ENCODE results near the gene CEP89. TPM values are rescaled to one million over a fixed set of nuclear protein-coding genes. Genes with fewer than 3 reads are reported as not detected.
A peak's percentile ranks its signal among the peaks of the same experiment; 100 is the strongest.
"Not testable (repeated sequence)": the region's sequence is repeated elsewhere in the genome, so short reads cannot be mapped to it uniquely, and the experiment has no call there.

The CEP89 gene
- total and polyA plus RNA-seq, 8 donors = 5.7 to 11.0 (median 6.9) TPM

GRCh38 chr19:32988724-32989123 is 17.0 kb upstream of the CEP89 start:
- no peak overlapping the region for H3K27ac ChIP-seq
- no peaks in the 10 kb centered on the region for H3K9me3 ChIP-seq
- peak; percentile 35 to 68 (median 47) for ATAC-seq
- H3K27me3 ChIP-seq = no peaks in the 10 kb centered on the region
- no peak overlapping the region for H3K4me3 ChIP-seq
- DNase-seq = no peak
- FAIRE-seq = no peak
- WGBS, 2 donors = 18 to 26% methylated on average over 5 of the region's 5 CpGs
- H3K36me3 ChIP-seq = peaks cover 0 to 6% (median 4%) of the 10 kb centered on the region in 3 donors
- intact Hi-C loops (cut with DNase I) = no loop called here
- TF ChIP-seq, protein P1, sequence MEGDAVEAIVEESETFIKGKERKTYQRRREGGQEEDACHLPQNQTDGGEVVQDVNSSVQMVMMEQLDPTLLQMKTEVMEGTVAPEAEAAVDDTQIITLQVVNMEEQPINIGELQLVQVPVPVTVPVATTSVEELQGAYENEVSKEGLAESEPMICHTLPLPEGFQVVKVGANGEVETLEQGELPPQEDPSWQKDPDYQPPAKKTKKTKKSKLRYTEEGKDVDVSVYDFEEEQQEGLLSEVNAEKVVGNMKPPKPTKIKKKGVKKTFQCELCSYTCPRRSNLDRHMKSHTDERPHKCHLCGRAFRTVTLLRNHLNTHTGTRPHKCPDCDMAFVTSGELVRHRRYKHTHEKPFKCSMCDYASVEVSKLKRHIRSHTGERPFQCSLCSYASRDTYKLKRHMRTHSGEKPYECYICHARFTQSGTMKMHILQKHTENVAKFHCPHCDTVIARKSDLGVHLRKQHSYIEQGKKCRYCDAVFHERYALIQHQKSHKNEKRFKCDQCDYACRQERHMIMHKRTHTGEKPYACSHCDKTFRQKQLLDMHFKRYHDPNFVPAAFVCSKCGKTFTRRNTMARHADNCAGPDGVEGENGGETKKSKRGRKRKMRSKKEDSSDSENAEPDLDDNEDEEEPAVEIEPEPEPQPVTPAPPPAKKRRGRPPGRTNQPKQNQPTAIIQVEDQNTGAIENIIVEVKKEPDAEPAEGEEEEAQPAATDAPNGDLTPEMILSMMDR (IDR thresholded peaks at IDR 0.05) = no peak
- H3K4me1 ChIP-seq = peaks cover 0 to 7% (median 0%) of the 10 kb centered on the region in 3 donors

DNA sequence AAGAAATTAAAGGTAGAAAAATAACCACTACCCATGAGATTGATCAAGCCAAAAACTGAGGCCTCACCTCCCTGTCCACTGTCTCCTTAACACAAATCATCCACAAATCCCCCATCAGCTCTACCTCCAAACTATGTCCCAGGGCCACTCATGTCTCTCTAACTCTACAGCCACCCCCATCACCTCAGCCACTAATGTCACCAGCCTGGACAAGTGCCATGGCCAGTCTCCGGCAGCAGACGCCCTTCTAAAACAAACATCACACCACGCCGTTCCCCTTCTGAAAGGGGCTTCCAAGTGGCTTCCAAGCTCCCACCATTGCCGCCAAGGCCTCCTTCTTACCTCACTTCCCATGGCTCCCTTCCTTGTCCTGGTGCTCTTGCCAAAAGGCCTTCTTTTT is 16.5 kb upstream of the CEP89 start:
- FAIRE-seq; H3K9me3 ChIP-seq; H3K27me3 ChIP-seq; H3K4me3 ChIP-seq; H3K27ac ChIP-seq; H3K36me3 ChIP-seq; H3K4me1 ChIP-seq; DNase-seq; intact Hi-C loops (cut with DNase I): not testable (repeated sequence)
- 27 to 28% methylated on average over 5 of the region's 5 CpGs for WGBS, 2 donors
- peak; percentile 12 to 53 (median 29) for ATAC-seq

- FAIRE-seq; H3K4me3 ChIP-seq; intact Hi-C loops (cut with DNase I); H3K4me1 ChIP-seq; H3K9me3 ChIP-seq; DNase-seq; H3K27me3 ChIP-seq; ATAC-seq; H3K27ac ChIP-seq; H3K36me3 ChIP-seq: not testable (repeated sequence)
- 93 to 96% methylated on average over 6 of the region's 6 CpGs for WGBS, 2 donors
Measured at GRCh38 chr19:32982488-32982887, 10.7 kb upstream of the CEP89 start.

DNA sequence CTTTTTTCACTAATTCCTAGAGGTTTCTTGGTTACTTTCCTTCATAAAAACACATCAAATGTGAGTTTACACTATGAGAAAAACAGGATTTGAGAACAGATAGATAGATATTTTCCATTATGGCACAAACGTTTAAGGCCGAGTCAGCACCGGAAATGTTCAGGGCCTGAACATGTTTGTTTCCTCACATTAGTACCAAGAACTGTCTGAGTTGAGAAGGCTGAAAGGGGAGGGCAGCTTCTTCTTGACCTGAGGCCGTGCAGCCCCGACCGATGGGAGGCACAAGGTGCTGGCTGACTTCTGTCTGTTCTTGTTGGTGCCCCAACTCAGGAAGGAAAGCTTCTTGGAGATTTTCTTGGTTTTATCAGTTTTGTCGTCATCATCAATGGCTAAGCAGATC is 8.0 kb upstream of the CEP89 start:
- WGBS, 2 donors = 83 to 85% methylated on average over 4 to 7 of the region's 7 CpGs
- FAIRE-seq, DNase-seq, H3K36me3 ChIP-seq, ATAC-seq, H3K9me3 ChIP-seq, H3K27ac ChIP-seq, H3K27me3 ChIP-seq, H3K4me1 ChIP-seq, H3K4me3 ChIP-seq: not testable (repeated sequence)
- intact Hi-C loops (cut with DNase I) = loop anchor here in 1 of 3 donors (10.0 kb wide), 1 partner anchor 125 kb away; no protein-coding TSS in a partner anchor

DNA sequence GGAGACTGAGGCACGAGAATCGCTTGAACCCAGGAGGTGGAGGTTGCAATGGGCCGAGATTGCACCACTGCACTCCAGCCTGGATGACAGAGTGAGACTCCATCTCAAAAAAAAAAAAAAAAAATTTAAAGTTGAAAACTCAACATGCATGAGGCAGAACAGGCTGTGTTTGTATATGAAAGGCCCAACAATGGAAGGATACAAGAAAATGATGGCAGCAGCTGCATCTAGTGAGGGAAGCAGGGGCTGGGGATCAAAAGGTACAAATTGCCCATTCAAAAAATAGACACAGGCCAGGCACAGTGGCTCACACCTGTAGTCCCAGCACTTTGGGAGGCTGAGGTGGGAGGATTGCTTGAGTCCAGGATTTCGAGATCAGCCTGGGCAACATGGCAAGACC is 6.1 kb upstream of the CEP89 start:
- not testable (repeated sequence) for H3K4me1 ChIP-seq, FAIRE-seq, H3K36me3 ChIP-seq, H3K9me3 ChIP-seq, DNase-seq, ATAC-seq, H3K27ac ChIP-seq, H3K4me3 ChIP-seq, H3K27me3 ChIP-seq
- intact Hi-C loops (cut with DNase I) = loop anchor here in 1 of 3 donors (10.0 kb wide), 1 partner anchor 127 kb away; no protein-coding TSS in a partner anchor
- 93 to 97% methylated on average over 4 of the region's 4 CpGs for WGBS, 2 donors

DNA sequence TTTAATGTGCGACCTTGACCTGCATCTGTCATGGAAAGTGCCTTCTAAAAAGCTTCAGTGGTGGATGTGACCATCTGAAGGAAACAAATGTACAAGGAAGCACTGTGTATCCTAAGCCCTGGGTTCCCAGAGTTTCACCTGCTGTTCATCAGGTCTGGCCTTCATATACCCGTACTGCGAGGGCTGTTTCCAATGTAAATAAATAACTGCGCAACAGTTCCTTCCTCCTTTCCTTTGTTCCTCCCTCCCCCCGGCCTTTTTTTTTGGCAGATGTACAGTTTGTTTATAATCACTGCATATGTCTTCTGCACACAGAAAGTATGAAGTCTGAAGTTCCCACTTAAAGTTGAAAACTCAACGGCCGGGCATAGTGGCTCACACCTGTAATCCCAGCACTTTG is 5.5 kb upstream of the CEP89 start:
- Histone ChIP-seq H3K4me1 (peaks cover 0 to 3% (median 0%) of the 10 kb centered on the region in 3 donors), H3K27me3 (no peaks in the 10 kb centered on the region), H3K9me3 (no peaks in the 10 kb centered on the region), H3K36me3 (no peaks in the 10 kb centered on the region), H3K27ac (peak overlapping the region in 2 of 4 donors; percentile 17 to 53), H3K4me3 (no peak overlapping the region)
- FAIRE-seq = no peak
- DNase-seq = no peak
- ATAC-seq = peak; percentile 22 to 66 (median 47)
- TF ChIP-seq, protein P1 (IDR thresholded peaks at IDR 0.05) = no peak
- intact Hi-C loops (cut with DNase I) = loop anchor here in 1 of 3 donors (10.0 kb wide), 1 partner anchor 128 kb away; no protein-coding TSS in a partner anchor
- WGBS, 2 donors = 55 to 76% methylated on average over 7 of the region's 7 CpGs

- H3K27me3 ChIP-seq = no peaks in the 10 kb centered on the region
- H3K4me3 ChIP-seq = no peak overlapping the region
- intact Hi-C loops (cut with DNase I) = loop anchor here in 1 of 3 donors (10.0 kb wide), 1 partner anchor 128 kb away; no protein-coding TSS in a partner anchor
- ATAC-seq (peak in 2 of 4 donors; percentile 18 to 23), DNase-seq (peak in 5 of 6 donors; percentile 45 to 91 (median 71)), FAIRE-seq (no peak)
- peaks cover 0 to 3% (median 0%) of the 10 kb centered on the region in 3 donors for H3K4me1 ChIP-seq
- no peak overlapping the region for H3K27ac ChIP-seq
- H3K36me3 ChIP-seq = no peaks in the 10 kb centered on the region
- WGBS, 2 donors = 27 to 34% methylated on average over 14 of the region's 14 CpGs
- no peaks in the 10 kb centered on the region for H3K9me3 ChIP-seq
- TF ChIP-seq, protein P1 (IDR thresholded peaks at IDR 0.05) = peak; percentile 19 to 76 (median 52)
Measured at GRCh38 chr19:32976223-32976805, 4.6 kb upstream of the CEP89 start.
